GM12874 (cell line): Measurements from ENCODE around the gene IRF8.

Source experiments
- CTCF ChIP-seq: IDR thresholded peaks from 2 replicates; pipeline ENCODE4 v1.5.1; 2011; ENCODE audit warnings: low read depth, mild to moderate bottlenecking, control low read depth, low read length, moderate library complexity; ENCODE audit not compliant: insufficient read depth

The IRF8 gene

GRCh38 chr16:85913688-85914422 is 14.9 kb downstream of the IRF8 start:
- TF ChIP-seq CTCF = no peak

- TF ChIP-seq CTCF = no peak
Observed at GRCh38 chr16:85914423-85914794, 15.4 kb downstream of the IRF8 start.

- no peak for TF ChIP-seq CTCF
Observed at GRCh38 chr16:85915125-85915845, 16.3 kb downstream of the IRF8 start.

GRCh38 chr16:85916141-85916890 is 17.4 kb downstream of the IRF8 start:
- TF ChIP-seq CTCF = no peak

- TF ChIP-seq CTCF = peak; percentile 57
Observed at GRCh38 chr16:85917012-85917411, 18.1 kb downstream of the IRF8 start.

GRCh38 chr16:85917959-85918358 is 19.0 kb downstream of the IRF8 start:
- no peak for TF ChIP-seq CTCF

GRCh38 chr16:85918436-85918835 is 19.5 kb downstream of the IRF8 start:
- no peak for TF ChIP-seq CTCF
